IPS DF 6.9 (cell line): ENCODE measurements around the gene DOLPP1.

Experiments
- DNase-seq: peaks from one replicate; pipeline ENCODE4 v3.0.0-alpha.2; 2013; ENCODE audit warnings: low read depth, low spot score
- H3K27ac ChIP-seq: one replicate; pipeline ENCODE4 v1.5.1; 2013; ENCODE audit warnings: low read length, control low read depth
- H3K27me3 ChIP-seq: 2 replicates; pipeline ENCODE4 v1.6.1; 2013; ENCODE audit warnings: mild to moderate bottlenecking, low read length; ENCODE audit not compliant: control insufficient read depth, insufficient read depth
- H3K36me3 ChIP-seq: 2 replicates; pipeline ENCODE4 v1.6.1; 2013; ENCODE audit warnings: low read length; ENCODE audit not compliant: control insufficient read depth, insufficient read depth
- H3K4me1 ChIP-seq: 2 replicates; pipeline ENCODE4 v1.6.1; 2013; ENCODE audit warnings: low read length; ENCODE audit not compliant: control insufficient read depth, insufficient read depth
- H3K4me3 ChIP-seq: 2 replicates; pipeline ENCODE4 v1.5.1; 2013; ENCODE audit warnings: mild to moderate bottlenecking, low read length
- H3K9me3 ChIP-seq: 2 replicates; pipeline ENCODE4 v1.6.1; 2013; ENCODE audit warnings: low read length, inconsistent platforms; ENCODE audit not compliant: control insufficient read depth, insufficient read depth
- WGBS: extraction: QIAGEN DNeasy Blood & Tissue Kit; methylation state at CpG from one replicate; pipeline ENCODE4 v1.1.7; 2013; ENCODE audit warnings: mixed read lengths, missing lambda C conversion rate; ENCODE audit not compliant: insufficient read length, insufficient coverage; 5-methylcytosine and 5-hydroxymethylcytosine counted together

DOLPP1 gene

DNA sequence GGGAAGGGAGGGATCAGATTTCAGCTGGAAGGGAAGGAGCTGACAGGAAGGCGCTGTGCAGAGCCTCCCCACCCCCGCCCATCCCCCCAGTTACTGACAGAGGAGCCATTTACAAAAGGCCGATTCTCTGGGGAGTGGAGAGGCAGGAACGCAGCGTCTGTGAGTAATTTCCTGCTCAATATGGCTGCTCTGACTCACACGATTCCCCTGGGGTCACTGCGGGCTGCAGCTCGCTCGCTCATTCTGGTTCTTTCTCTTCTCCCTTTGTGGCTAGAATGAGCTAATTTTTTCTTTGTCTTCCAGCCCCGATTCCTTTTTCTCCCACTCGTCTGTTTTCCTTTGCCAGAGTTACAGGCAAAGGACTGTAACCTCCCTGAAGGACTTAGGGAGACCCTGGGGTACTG is 59.1 kb downstream of the DOLPP1 start:
- Histone ChIP-seq H3K9me3 (no peaks in the 10 kb centered on the region), H3K27ac (peak overlapping the region; percentile 67), H3K27me3 (no peaks in the 10 kb centered on the region), H3K36me3 (peaks cover 20% of the 10 kb centered on the region), H3K4me3 (no peak overlapping the region; the same call in 1 of the 2 replicates), H3K4me1 (peaks cover 16% of the 10 kb centered on the region)
- DNase-seq: peak; percentile 84
- no CpG with 5 or more reads among the region's 11 CpGs for WGBS
